Measurements from ENCODE around the gene MCF2L2.
A peak's percentile ranks its signal among the peaks of the same experiment; 100 is the strongest.

MCF2L2 gene

DNA sequence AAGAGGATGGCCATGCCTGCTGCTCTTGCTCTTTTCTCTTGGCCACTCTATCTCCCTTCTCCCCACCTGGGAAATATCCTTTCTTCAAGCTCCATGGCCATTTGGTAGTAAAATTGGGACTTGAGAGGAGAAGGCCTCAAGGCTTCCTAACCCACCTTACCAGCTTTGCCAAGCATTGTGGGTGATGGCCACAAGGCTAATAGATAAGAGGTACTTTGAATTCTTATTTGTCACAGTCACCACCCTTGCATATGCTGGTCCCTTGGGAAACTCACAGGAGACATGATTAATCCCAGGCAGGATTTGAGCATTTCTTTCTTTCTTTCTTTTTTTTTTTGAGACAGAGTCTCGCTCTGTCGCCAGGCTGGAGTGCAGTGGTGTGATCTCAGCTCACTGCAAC is 138.2 kb downstream of the MCF2L2 start:
- Histone ChIP-seq H3K36me3 (no peaks in the 10 kb centered on the region), H3K9me3 (no peaks in the 10 kb centered on the region), H3K4me1 (peaks cover 5% of the 10 kb centered on the region; the same call in 1 of the 2 replicates), H3K4me3 (ENCODE audit: low read depth, low read length) (no peak overlapping the region), H3K27me3 (no peaks in the 10 kb centered on the region)
- TF ChIP-seq, protein P1, sequence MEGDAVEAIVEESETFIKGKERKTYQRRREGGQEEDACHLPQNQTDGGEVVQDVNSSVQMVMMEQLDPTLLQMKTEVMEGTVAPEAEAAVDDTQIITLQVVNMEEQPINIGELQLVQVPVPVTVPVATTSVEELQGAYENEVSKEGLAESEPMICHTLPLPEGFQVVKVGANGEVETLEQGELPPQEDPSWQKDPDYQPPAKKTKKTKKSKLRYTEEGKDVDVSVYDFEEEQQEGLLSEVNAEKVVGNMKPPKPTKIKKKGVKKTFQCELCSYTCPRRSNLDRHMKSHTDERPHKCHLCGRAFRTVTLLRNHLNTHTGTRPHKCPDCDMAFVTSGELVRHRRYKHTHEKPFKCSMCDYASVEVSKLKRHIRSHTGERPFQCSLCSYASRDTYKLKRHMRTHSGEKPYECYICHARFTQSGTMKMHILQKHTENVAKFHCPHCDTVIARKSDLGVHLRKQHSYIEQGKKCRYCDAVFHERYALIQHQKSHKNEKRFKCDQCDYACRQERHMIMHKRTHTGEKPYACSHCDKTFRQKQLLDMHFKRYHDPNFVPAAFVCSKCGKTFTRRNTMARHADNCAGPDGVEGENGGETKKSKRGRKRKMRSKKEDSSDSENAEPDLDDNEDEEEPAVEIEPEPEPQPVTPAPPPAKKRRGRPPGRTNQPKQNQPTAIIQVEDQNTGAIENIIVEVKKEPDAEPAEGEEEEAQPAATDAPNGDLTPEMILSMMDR (IDR thresholded peaks at IDR 0.05; ENCODE audit: low read depth, low read length): no peak
- DNase-seq: no peak

DNA sequence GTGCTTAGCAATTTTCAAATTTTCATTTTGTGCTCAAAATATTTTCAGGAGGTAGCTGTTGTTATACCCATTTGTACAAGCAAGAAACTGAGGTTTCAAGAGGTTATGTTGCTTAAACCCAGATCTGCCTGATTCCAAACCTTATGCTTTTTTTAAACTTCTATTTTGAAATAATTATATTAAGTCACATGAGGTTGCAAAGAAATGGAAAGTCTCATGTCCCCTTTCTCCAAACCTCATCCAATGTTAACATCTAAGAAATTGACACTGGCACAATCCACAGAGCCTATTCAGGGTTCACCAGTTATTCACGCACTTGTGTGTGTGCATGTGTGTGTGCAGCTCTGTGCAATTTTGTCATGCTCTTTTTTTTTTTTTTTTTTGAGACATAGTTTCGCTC is 140.3 kb downstream of the MCF2L2 start:
- Histone ChIP-seq H3K4me1 (peaks cover 5% of the 10 kb centered on the region; the same call in 1 of the 2 replicates), H3K27me3 (no peaks in the 10 kb centered on the region), H3K9me3 (no peaks in the 10 kb centered on the region), H3K36me3 (no peaks in the 10 kb centered on the region), H3K4me3 (ENCODE audit: low read depth, low read length) (no peak overlapping the region)
- DNase-seq: no peak
- TF ChIP-seq, protein P1 (IDR thresholded peaks at IDR 0.05; ENCODE audit: low read depth, low read length): no peak

DNA sequence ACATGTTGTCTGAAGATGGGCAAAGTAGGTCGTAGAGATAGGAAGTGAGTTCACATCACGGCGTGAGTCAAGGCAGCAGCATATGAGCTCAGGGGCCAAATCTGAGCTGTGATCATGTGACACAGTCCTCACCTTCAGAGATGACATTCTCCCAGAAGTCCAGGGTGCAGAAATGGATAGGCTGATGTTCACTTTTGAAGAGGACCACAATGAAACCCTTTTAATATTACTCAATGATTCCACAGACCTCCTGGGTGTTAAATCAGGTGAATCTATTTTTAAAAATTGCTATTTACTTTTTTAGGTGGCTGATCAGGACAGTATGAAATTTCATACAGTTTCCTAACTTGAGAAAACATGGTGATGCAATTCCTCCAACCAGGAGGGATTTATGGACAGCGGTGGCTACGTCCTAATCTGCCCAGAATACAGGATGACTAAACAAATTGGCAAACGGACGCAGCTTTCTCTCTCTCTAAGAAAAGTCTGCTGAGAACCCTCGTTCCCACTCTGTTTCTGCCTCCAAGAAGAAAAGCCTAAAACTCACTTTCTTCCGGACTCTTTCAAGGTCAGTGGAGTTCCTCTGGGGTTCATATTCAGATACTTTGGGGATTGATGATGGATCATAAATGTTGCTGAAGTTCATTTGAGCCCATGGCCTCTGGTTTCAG is 141.0 kb downstream of the MCF2L2 start:
- no peak for DNase-seq
- H3K27me3 ChIP-seq: no peaks in the 10 kb centered on the region
- no peaks in the 10 kb centered on the region for H3K9me3 ChIP-seq
- H3K4me1 ChIP-seq: peaks cover 5% of the 10 kb centered on the region; the same call in 1 of the 2 replicates
- no peak overlapping the region for H3K4me3 ChIP-seq (ENCODE audit: low read depth, low read length)
- TF ChIP-seq, protein P1 (IDR thresholded peaks at IDR 0.05; ENCODE audit: low read depth, low read length): no peak
- H3K36me3 ChIP-seq: no peaks in the 10 kb centered on the region

DNA sequence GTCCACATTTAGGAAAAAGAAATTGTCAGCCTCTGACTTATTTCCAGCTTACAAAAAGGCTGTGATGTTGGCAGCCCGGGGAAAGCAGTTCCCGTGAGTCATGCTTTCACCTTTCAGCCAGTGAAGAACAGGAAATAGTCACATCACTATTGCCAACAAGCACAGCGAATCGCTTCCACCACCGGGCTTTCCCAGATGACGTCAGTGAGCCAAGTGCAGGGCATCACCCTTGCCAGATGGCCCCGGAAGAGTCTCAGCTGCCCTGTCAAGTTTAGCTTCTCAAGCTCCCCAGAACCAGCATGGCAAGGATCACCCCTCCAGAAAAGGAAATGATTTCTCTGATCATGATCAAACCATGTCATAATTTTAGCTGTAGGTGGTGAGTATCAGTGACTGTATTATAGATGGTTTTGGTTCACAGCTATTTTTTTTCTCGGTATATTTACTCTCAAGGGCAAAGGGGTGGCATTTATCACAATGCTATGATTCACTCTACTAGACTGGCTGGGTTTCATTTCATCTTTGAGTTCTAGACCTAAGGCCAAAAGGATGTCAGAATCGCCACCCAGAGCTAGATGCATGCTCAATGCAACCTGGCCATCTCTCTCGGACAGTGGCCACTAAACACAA is 142.5 kb downstream of the MCF2L2 start:
- TF ChIP-seq, protein P1 (IDR thresholded peaks at IDR 0.05; ENCODE audit: low read depth, low read length): no peak
- peak overlapping the region; percentile 21 for H3K4me3 ChIP-seq (ENCODE audit: low read depth, low read length)

DNA sequence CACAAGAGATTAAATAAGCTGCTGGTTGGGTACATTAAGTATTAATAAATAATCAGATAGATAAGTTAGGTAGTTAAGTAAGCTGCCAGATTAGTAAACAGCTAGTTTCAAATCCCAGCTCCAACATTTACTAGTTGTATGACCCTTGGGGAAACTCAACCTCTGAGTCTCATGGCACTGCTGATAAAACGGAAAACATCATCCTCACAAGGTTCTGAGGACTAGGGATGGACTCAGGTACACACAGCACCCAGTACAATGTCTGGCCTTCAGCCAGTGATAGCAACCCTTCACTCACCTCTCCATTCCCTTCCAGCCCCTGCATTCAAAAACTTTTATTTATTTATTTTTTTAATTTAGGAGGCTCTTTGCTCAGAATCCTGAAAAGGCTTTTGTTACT is 143.1 kb downstream of the MCF2L2 start:
- peak overlapping the region; percentile 21 for H3K4me3 ChIP-seq (ENCODE audit: low read depth, low read length)
- no peaks in the 10 kb centered on the region for H3K9me3 ChIP-seq
- H3K27me3 ChIP-seq: no peaks in the 10 kb centered on the region
- H3K4me1 ChIP-seq: peaks cover 5% of the 10 kb centered on the region; the same call in 1 of the 2 replicates
- no peaks in the 10 kb centered on the region for H3K36me3 ChIP-seq
- DNase-seq: no peak
- TF ChIP-seq, protein P1 (IDR thresholded peaks at IDR 0.05; ENCODE audit: low read depth, low read length): no peak

More for the DNA sequence above, 142.5 kb downstream of the MCF2L2 start:
- DNase-seq: peak; percentile 88
- H3K36me3 ChIP-seq: no peaks in the 10 kb centered on the region
- peaks cover 5% of the 10 kb centered on the region; the same call in 1 of the 2 replicates for H3K4me1 ChIP-seq
- no peaks in the 10 kb centered on the region for H3K27me3 ChIP-seq
- H3K9me3 ChIP-seq: no peaks in the 10 kb centered on the region

DNA sequence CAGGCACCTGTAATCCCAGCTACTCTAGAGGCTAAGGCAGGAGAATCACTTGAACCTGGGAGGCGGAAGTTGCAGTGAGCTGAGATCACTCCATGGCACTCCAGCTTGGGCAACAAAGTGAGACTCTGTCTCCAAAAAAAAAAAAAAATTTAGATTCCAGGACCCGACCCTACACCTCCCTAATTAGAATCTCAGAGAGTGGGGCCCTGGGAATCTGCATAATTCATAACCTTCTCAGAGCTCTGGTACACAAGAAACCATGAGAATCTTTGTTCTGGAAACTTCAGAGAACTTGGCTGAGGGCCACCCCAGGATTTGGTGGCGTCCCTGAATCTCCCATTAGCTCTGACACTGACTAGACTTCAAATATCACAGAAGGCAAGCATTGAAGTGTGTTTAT is 143.8 kb downstream of the MCF2L2 start:
- no peak for DNase-seq
- H3K36me3 ChIP-seq: no peaks in the 10 kb centered on the region

More for the DNA sequence above, 143.8 kb downstream of the MCF2L2 start:
- no peak overlapping the region for H3K4me3 ChIP-seq (ENCODE audit: low read depth, low read length)
- H3K27me3 ChIP-seq: no peaks in the 10 kb centered on the region
- TF ChIP-seq, protein P1 (IDR thresholded peaks at IDR 0.05; ENCODE audit: low read depth, low read length): no peak
- H3K4me1 ChIP-seq: peaks cover 5% of the 10 kb centered on the region; the same call in 1 of the 2 replicates
- H3K9me3 ChIP-seq: no peaks in the 10 kb centered on the region

Measured in BE2C (cell line).